GM21515 (cell line): ENCODE data around the gene RHOG.
A peak's percentile ranks its signal among the peaks of the same experiment; 100 is the strongest.
"Not testable (repeated sequence)": the region's sequence is repeated elsewhere in the genome, so short reads cannot be mapped to it uniquely, and the experiment has no call there.

Experiments used
- ATAC-seq: cut with Tn5 transposase; IDR thresholded peaks from one replicate; pipeline ENCODE4 v1.9.1; 2021; ENCODE audit not compliant: unreplicated experiment

The RHOG gene

DNA sequence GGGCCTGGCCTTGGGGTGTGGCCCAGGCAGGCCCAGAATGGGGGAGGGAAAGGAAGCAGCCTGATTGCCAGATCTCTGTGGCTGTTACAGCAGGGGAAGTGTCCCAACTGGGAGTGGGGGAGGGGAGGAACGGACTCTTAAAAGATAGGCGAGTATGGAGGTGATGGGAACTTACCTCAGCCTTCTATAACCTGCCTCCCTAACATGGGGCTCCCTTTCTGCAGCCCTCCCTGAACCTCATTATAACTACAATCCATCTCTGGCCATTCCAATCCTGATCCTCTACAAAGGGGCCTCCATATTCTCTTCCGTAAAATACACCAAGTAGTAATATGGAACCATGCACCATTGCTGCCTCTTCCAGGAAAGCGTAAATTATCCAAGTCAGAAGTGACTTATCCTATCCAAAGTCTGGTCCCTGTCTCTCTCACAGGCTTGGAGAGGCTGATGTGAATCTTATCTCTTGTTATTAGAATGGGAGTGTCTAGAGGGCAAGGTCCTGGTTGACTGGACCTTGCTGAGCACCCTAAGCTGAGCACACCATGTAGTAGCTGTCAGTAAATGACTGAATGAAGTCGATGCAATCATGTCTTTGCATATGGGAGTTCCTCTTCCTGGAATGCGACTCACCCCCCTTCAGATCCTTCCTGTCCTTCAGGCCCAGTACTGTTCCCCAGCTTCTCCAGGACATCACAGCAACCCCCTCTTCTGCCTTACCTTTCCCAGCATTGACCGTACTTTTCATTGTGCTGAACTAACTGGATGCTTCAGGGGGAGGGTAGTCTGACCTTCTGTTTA, 5.9 kb downstream of the RHOG start:
- ATAC-seq, result no peak

- no peak for ATAC-seq
Observed at GRCh38 chr11:3834349-3834663, 6.5 kb downstream of the RHOG start.

DNA sequence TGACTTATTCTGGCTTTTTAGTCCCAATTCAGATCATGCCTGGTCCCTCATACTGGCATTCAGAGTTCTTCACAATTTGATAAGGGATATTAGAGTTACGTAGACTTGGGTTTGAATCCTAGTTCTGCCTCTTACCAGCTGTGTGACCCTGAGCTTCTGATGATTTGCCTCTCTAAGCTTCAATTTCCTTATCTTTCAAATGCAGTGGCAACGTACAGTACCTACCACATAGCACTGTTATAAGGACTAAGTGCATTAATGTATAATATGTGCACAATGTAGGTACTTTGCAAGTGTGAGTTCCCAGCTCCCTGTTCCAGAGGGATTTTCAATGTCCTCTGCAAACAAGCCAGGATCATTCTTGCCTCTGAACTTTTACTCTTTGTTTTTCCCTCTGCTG, 7.3 kb downstream of the RHOG start:
- ATAC-seq, result no peak

DNA sequence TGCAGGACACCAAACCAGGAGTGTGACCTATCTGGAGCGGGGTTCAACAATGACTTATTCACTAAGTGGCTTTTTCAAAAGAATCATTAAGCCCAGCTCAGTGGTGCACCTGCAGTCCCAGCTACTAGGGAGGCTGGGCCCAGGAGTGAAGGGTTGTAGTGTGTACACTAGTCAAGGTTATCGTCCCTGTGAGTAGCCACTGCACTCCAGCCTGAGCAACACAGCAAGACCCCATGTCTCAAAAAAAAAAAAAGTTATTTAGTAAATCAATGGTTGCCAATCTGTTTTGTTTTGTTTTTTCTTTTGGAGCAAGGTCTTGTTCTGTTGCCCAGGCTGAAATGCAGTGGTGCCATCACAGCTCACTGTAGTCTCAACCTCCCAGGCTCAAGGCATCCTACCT, 7.9 kb downstream of the RHOG start:
- ATAC-seq, result no peak

DNA sequence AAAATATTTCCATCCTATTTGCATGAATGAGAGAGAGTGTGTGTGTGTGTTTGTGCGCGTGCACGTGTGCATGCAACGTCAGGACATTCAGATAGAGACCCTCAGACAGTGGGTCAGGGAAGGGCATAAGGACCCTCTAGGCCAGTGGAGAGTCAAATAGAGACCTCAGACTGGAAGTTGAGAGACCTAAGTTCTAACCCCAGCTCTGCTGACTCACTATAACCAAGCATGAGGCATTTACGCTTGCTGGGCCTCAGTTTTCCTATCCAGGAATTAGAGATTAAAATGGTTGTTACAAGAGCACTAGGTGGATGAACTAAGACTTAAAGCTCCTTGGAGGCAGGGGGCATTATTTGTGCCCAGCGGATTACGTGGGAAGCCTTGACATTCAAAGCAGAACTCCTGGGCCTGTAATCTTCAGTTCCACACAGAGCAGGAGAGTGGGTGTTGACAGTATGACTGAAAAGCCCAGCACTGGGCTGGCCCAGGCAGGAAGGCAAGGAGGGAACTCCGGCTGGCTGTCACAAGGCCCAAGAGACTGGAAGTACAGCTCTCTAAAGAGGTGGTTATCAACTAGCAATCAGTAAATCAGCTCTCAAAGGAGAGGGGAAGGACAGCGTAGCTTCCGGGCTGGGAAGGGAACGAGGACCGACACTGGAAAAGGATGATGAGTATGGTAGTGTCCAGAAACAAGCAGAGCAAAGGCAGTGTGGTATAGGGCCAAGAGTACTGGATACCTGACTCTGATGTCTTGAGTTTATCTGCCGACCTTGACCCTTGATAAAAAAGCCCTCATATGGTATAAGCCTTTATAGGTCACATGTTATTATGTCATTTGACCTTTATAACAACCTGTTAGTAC, 9.2 kb downstream of the RHOG start:
- ATAC-seq, result no peak

- ATAC-seq, result no peak
Observed at GRCh38 chr11:3830730-3831129, 10.0 kb downstream of the RHOG start.

DNA sequence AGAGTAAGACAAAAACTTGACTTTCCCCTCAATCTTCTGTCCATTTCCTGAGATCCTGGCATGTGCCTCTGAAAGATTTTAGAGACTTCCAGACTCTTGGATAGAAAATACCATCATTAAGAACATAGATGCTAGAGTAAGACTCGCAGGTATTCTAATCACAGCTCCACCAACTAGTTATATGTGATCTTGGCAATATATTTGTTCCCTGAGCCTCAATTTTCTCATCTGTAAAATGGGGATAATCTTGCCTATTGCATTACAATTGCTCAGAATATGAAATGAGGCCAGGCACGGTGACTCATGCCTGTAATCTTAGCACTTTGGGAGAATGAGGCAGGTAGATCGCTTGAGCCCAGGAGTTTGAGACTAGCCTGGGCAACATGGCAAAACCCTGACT, 10.7 kb downstream of the RHOG start:
- no peak for ATAC-seq

GRCh38 chr11:3827434-3828186, 13.1 kb downstream of the RHOG start:
- no peak for ATAC-seq

- ATAC-seq, result no peak
Observed at GRCh38 chr11:3826721-3827120, 14.0 kb downstream of the RHOG start.

GRCh38 chr11:3825473-3826154, 15.1 kb downstream of the RHOG start:
- no peak for ATAC-seq

GRCh38 chr11:3824714-3825472, 15.9 kb downstream of the RHOG start:
- peak; percentile 64 for ATAC-seq

DNA sequence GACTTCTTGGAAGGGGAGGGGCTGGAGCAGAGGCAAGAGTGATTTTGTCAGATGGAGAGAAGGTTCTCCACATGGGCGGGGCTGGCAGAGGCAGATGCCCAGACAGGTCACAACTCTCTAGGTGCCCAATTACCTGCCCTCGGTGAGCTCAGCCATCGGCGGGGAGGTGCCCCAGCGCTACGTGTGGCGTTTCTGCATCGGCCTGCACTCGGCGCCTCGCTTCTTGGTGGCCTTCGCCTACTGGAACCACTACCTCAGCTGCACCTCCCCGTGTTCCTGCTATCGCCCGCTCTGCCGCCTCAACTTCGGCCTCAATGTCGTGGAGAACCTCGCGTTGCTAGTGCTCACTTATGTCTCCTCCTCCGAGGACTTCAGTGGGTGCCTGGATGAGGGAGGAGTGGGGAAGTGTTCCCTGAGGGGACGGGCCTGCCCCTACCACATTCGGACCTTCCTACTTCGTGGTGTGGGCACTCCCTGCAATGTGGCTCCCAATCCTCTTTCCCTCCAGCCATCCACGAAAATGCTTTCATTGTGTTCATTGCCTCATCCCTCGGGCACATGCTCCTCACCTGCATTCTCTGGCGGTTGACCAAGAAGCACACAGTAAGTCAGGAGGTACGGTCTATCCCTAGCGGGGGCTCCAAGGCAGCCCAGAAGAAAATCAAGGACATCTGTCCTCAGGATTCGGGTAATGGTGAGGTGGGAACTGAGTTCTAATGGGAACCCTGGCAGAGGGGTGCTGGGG, 16.8 kb downstream of the RHOG start:
- no peak for ATAC-seq

DNA sequence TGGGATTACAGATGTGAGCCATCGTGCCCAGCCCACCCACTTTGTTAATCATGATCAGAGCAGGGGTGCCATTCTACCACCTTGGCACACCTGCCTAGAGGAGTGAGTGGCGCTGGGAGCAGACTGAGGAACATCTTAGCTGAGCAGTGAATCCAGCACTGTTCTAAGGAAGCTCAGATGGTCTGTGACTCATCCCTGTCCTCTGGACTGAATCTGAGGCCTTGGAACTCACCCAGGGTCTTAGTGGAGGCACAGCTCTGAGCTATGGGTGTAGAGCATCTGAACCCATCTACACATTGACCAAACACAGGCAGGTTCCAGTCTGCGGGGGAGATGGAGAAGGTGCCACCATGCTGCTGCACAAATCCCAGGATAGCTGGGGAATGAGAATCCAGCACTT, 17.5 kb downstream of the RHOG start:
- no peak for ATAC-seq

GRCh38 chr11:3822312-3822711, 18.4 kb downstream of the RHOG start:
- ATAC-seq, result no peak

GRCh38 chr11:3820971-3821370, 19.8 kb downstream of the RHOG start:
- ATAC-seq, result no peak

- no peak for ATAC-seq
Observed at GRCh38 chr11:3817181-3817800, 23.5 kb downstream of the RHOG start.

GRCh38 chr11:3816673-3817072, 24.1 kb downstream of the RHOG start:
- ATAC-seq, result no peak

- ATAC-seq, result no peak
Observed at GRCh38 chr11:3815845-3816244, 24.9 kb downstream of the RHOG start.

DNA sequence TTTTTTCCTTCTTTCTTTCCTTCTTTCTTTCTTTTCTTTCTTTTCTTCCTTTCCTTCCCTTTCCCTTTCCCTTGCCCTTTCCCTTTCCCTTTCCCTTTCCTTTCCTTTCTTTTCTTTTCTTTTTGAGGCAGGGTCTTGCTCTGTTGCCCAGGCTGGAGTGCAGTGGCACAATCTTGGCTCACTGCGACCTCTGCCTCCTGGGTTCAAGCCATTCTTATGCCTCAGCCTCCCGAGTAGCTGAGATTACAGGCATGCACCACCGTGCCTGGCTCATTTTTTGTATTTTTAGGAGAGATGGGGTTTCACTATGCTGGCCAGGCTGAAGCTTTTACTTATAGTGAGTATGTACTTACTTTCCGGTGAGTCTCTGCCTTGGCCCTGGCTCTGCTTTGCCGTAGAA, 25.9 kb downstream of the RHOG start:
- not testable (repeated sequence) for ATAC-seq
